Measurements from ENCODE around the gene NT5M. TPM values are rescaled to one million over a fixed set of nuclear protein-coding genes. Genes with fewer than 3 reads are reported as not detected.
"Not testable (repeated sequence)": the region's sequence is repeated elsewhere in the genome, so short reads cannot be mapped to it uniquely, and the experiment has no call there.

NT5M gene
- polyA plus RNA-seq, 3 donors, result 4.1 to 5.1 (median 4.3) TPM

GRCh38 chr17:17300624-17301568 is 2.3 kb upstream of the NT5M start:
- DNase-seq (ENCODE audit: low read depth in 3 of 3, low spot score in 2 of 3), result peak in 1 of 3 donors; percentile 32

GRCh38 chr17:17301659-17302058 is 1.5 kb upstream of the NT5M start:
- DNase-seq (ENCODE audit: low read depth in 3 of 3, low spot score in 2 of 3), result not testable (repeated sequence)

GRCh38 chr17:17303847-17304490 is 796 bp downstream of the NT5M start:
- no peak for DNase-seq (ENCODE audit: low read depth in 3 of 3, low spot score in 2 of 3)

- no peak for DNase-seq (ENCODE audit: low read depth in 3 of 3, low spot score in 2 of 3)
These were observed 1.4 kb downstream of the NT5M start for GRCh38 chr17:17304521-17304985.

- DNase-seq (ENCODE audit: low read depth in 3 of 3, low spot score in 2 of 3), result no peak
These were observed 2.2 kb downstream of the NT5M start for GRCh38 chr17:17305281-17305801.

- DNase-seq (ENCODE audit: low read depth in 3 of 3, low spot score in 2 of 3), result no peak
These were observed 6.2 kb downstream of the NT5M start for GRCh38 chr17:17309356-17309755.

GRCh38 chr17:17313350-17313991 is 10.3 kb downstream of the NT5M start:
- DNase-seq (ENCODE audit: low read depth in 3 of 3, low spot score in 2 of 3), result no peak

DNA sequence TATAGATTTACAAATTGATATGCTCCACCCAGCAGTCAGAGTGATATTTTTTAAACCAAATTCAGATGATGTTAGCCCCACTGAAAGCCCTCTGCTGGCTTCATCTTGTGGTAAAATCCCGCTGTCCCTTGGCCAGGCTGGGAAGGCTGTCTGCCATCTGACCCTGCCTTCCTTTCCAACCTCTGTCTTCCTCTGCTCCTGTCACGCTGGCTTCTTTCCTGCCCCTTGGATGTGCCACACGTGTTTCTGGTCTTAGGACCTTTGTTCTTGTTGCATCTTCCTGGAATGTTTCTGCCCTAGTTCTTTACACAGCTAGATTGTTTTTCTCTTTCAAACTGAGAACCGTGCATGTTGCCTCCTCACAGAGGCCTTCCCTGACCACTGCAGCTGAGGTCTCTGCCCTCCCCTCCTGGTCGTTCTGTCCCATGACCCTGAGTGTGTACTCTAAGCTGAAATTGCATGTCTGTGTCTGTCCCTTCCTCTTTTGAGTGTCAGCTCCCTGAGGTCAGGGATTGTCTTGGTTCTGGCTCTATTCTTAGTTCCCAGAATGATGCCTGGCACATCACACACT is 11.4 kb downstream of the NT5M start:
- no peak for DNase-seq (ENCODE audit: low read depth in 3 of 3, low spot score in 2 of 3)

- DNase-seq (ENCODE audit: low read depth in 3 of 3, low spot score in 2 of 3), result no peak
These were observed 12.1 kb downstream of the NT5M start for GRCh38 chr17:17315142-17315821.

- DNase-seq (ENCODE audit: low read depth in 3 of 3, low spot score in 2 of 3), result no peak
These were observed 17.2 kb downstream of the NT5M start for GRCh38 chr17:17320188-17320910.

DNA sequence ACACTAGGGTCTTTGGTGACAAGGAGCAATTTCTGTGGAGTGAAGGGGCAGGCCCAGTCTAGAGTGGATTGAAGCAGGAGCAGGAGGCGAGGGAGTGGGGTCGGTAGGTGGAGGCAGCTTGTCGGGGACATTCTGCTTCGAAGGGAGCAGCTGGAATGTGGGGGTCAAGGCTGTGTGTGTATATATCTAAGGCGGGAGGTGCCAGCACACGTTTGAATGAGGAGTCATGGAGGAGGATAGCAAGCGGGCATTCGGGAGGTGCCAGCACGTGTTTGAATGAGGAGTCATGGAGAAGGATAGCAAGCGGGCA is 17.7 kb downstream of the NT5M start:
- no peak for DNase-seq (ENCODE audit: low read depth in 3 of 3, low spot score in 2 of 3)

- no peak for DNase-seq (ENCODE audit: low read depth in 3 of 3, low spot score in 2 of 3)
These were observed 18.3 kb downstream of the NT5M start for GRCh38 chr17:17321356-17322025.

- DNase-seq (ENCODE audit: low read depth in 3 of 3, low spot score in 2 of 3), result no peak
These were observed 19.6 kb downstream of the NT5M start for GRCh38 chr17:17322516-17323510.

DNA sequence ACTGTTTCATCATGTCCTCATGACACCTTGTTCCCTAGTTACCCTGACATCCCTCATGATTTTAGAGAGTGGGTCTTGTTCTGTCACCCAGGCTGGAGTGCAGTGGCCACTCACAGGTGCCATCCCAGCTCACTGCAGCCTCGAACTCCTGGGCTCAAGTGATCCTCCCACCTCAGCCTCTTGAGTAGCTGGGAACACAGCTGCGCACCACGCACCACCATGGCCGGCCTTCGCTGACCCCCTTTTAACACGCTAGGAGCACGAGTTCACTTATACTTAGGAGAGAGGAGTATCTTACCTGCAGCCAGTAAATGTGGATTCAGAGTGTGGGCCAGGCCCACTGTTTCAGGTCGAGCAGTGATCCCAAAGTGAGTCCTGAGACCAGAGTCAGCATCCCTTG is 21.4 kb downstream of the NT5M start:
- no peak for DNase-seq (ENCODE audit: low read depth in 3 of 3, low spot score in 2 of 3)

DNA sequence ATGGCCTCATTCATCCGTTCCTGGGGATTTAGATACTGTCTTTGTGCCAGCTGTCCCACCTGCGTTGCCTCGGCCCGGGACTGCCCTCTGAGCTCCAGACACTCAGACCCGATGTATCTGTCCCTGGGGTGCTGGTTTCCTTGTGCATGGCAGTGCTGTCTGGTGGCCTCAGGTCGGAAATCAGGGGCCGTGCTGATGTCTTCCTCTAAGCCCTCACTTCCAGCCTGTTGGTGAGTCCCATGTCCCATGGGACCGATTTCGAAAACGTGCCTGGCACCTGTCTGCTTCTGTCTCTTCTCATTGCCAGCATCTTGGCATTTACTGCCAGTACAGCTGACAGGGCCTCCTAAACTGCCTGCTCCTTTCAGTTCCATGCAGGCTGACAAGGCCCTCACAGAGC is 22.1 kb downstream of the NT5M start:
- no peak for DNase-seq (ENCODE audit: low read depth in 3 of 3, low spot score in 2 of 3)

- no peak for DNase-seq (ENCODE audit: low read depth in 3 of 3, low spot score in 2 of 3)
These were observed 22.6 kb downstream of the NT5M start for GRCh38 chr17:17325816-17326215.

DNA sequence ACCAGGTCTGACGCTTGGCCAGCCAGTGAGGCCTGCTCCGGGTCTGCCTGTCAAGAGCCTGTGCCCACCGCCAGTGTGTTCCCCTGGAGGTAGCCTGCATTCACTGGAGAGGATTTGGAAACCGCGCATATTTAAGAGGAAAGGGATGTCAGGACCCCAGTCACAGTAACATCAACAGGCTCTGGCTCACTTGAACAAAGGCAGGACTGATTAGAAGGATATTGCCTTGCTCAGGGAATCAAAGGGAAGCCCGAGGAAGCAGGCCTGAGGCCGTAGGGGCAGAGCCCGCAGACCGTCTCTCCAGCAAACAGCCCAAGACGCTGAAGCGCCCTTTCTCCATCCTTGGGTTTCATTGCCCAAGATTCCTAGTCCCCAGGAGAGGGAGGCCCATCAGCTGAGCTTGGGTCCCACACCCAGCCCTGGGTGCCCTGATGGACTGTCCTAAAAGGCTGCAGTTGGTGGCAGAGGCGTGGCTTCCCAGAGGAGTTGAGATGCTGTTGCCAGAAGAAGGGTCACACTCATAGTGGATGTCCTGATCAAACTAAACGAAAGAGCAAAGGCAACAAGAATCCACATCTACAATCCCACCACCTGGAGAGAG is 23.2 kb downstream of the NT5M start:
- DNase-seq (ENCODE audit: low read depth in 3 of 3, low spot score in 2 of 3), result no peak

GRCh38 chr17:17328251-17328650 is 25.1 kb downstream of the NT5M start:
- no peak for DNase-seq (ENCODE audit: low read depth in 3 of 3, low spot score in 2 of 3)

Measured in right renal cortex interstitium (tissue), 3 donors.